ENCODE data around the gene INHBE. TPM values are rescaled to one million over a fixed set of nuclear protein-coding genes. Genes with fewer than 3 reads are reported as not detected.
A peak's percentile ranks its signal among the peaks of the same experiment; 100 is the strongest.

INHBE gene
- total RNA-seq, 1 donor from 2014 or later, result not detected

DNA sequence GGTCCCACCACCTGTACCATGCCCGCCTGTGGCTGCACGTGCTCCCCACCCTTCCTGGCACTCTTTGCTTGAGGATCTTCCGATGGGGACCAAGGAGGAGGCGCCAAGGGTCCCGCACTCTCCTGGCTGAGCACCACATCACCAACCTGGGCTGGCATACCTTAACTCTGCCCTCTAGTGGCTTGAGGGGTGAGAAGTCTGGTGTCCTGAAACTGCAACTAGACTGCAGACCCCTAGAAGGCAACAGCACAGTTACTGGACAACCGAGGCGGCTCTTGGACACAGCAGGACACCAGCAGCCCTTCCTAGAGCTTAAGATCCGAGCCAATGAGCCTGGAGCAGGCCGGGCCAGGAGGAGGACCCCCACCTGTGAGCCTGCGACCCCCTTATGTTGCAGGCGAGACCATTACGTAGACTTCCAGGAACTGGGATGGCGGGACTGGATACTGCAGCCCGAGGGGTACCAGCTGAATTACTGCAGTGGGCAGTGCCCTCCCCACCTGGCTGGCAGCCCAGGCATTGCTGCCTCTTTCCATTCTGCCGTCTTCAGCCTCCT lies 1.1 kb downstream of the INHBE start:
- DNase-seq, result no peak
- intact Hi-C loops (cut with micrococcal nuclease), result loop anchor here (5.0 kb wide), 1 partner anchor 154 kb away; no protein-coding TSS in a partner anchor
- Histone ChIP-seq H3K27ac (replicated peaks) (no peak overlapping the region), H3K27me3 (ENCODE audit: low read depth) (peaks cover 11% of the 10 kb centered on the region), H3K4me1 (peaks cover 47% of the 10 kb centered on the region), H3K9me3 (replicated peaks) (no peaks in the 10 kb centered on the region), H3K4me3 (no peak overlapping the region), H3K36me3 (no peaks in the 10 kb centered on the region)
- TF ChIP-seq, protein P1, sequence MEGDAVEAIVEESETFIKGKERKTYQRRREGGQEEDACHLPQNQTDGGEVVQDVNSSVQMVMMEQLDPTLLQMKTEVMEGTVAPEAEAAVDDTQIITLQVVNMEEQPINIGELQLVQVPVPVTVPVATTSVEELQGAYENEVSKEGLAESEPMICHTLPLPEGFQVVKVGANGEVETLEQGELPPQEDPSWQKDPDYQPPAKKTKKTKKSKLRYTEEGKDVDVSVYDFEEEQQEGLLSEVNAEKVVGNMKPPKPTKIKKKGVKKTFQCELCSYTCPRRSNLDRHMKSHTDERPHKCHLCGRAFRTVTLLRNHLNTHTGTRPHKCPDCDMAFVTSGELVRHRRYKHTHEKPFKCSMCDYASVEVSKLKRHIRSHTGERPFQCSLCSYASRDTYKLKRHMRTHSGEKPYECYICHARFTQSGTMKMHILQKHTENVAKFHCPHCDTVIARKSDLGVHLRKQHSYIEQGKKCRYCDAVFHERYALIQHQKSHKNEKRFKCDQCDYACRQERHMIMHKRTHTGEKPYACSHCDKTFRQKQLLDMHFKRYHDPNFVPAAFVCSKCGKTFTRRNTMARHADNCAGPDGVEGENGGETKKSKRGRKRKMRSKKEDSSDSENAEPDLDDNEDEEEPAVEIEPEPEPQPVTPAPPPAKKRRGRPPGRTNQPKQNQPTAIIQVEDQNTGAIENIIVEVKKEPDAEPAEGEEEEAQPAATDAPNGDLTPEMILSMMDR (IDR thresholded peaks at IDR 0.05; ENCODE audit: borderline replicate concordance), result peak; percentile 61

DNA sequence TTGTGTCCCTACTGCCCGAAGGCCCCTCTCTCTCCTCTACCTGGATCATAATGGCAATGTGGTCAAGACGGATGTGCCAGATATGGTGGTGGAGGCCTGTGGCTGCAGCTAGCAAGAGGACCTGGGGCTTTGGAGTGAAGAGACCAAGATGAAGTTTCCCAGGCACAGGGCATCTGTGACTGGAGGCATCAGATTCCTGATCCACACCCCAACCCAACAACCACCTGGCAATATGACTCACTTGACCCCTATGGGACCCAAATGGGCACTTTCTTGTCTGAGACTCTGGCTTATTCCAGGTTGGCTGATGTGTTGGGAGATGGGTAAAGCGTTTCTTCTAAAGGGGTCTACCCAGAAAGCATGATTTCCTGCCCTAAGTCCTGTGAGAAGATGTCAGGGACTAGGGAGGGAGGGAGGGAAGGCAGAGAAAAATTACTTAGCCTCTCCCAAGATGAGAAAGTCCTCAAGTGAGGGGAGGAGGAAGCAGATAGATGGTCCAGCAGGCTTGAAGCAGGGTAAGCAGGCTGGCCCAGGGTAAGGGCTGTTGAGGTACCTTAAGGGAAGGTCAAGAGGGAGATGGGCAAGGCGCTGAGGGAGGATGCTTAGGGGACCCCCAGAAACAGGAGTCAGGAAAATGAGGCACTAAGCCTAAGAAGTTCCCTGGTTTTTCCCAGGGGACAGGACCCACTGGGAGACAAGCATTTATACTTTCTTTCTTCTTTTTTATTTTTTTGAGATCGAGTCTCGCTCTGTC lies 1.8 kb downstream of the INHBE start:
- intact Hi-C loops (cut with micrococcal nuclease), result loop anchor here (5.0 kb wide), 1 partner anchor 155 kb away; no protein-coding TSS in a partner anchor
- no peak overlapping the region for H3K4me3 ChIP-seq
- H3K27ac ChIP-seq (replicated peaks), result no peak overlapping the region
- H3K27me3 ChIP-seq (ENCODE audit: low read depth), result peaks cover 16% of the 10 kb centered on the region
- H3K4me1 ChIP-seq, result peaks cover 49% of the 10 kb centered on the region
- no peak for DNase-seq
- no peaks in the 10 kb centered on the region for H3K36me3 ChIP-seq
- no peaks in the 10 kb centered on the region for H3K9me3 ChIP-seq (replicated peaks)
- TF ChIP-seq, protein P1 (IDR thresholded peaks at IDR 0.05; ENCODE audit: borderline replicate concordance), result no peak

DNA sequence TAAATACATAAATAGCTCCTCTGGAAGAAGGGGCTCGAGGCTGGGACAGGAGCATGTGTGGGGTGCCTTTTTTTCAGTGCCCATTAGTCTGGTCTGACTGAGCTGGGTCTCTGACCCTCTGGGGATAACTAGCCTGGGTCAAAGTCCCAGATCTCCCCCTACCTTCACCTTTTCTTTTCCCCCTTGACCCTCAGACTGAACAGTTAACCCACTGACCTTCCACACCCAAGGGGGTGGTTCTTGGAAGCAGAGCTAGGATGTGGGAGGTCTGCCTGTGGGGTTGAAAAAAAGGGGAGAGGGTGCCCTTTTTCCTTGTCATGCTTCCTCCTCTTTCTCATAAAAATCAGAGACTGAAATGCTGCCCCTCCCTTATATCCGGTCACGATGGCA lies 3.6 kb downstream of the INHBE start:
- intact Hi-C loops (cut with micrococcal nuclease), result loop anchor here (5.0 kb wide), 1 partner anchor 156 kb away; no protein-coding TSS in a partner anchor
- H3K9me3 ChIP-seq (replicated peaks), result no peaks in the 10 kb centered on the region
- DNase-seq, result no peak
- TF ChIP-seq, protein P1 (IDR thresholded peaks at IDR 0.05; ENCODE audit: borderline replicate concordance), result no peak
- peaks cover 44% of the 10 kb centered on the region for H3K4me1 ChIP-seq
- no peaks in the 10 kb centered on the region for H3K36me3 ChIP-seq
- peaks cover 16% of the 10 kb centered on the region for H3K27me3 ChIP-seq (ENCODE audit: low read depth)
- H3K4me3 ChIP-seq, result peak overlapping the region; percentile 80
- H3K27ac ChIP-seq (replicated peaks), result peak overlapping the region; percentile 88

DNA sequence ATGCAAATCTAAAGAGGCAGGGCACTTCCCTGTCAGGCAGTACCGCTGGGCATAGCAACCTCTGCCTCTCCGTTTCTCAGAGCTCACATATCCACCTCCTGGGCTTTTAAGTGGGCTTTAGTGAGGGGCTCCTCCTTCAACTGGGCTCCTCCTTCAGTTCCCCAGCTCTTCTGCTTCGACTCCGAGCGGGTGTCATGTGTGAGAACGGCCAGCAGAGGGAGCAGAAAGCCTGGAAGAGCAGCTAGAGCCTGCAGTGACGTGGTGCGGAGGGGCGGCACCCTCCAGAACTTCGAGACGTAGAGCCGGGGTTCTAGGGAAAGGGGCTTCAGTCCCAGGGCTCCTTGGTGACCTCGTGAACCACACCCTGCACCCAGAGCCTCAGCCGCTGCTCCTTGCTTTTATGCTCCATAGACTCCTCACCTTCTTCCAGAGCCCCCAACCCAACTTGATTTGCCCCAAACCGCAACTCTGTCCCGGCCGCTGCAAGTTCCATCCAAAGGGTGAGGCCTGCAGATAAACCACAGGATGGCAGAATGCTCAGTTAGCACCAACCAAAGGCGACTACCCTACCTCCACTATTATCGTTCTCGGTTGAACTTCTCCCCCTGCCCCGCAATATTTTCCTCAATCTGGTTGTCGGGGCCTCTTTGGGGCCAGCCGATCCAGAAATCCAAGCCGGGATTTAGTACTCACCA lies 4.1 kb downstream of the INHBE start:
- H3K9me3 ChIP-seq (replicated peaks), result no peaks in the 10 kb centered on the region
- peak overlapping the region; percentile 88 for H3K27ac ChIP-seq (replicated peaks)
- peak; percentile 93 for DNase-seq
- peaks cover 20% of the 10 kb centered on the region for H3K27me3 ChIP-seq (ENCODE audit: low read depth)
- peaks cover 44% of the 10 kb centered on the region for H3K4me1 ChIP-seq
- peak overlapping the region; percentile 80 for H3K4me3 ChIP-seq
- TF ChIP-seq, protein P1 (IDR thresholded peaks at IDR 0.05; ENCODE audit: borderline replicate concordance), result peak; percentile 97
- intact Hi-C loops (cut with micrococcal nuclease), result loop anchor here (5.0 kb wide), 1 partner anchor 157 kb away; no protein-coding TSS in a partner anchor
- H3K36me3 ChIP-seq, result no peaks in the 10 kb centered on the region

DNA sequence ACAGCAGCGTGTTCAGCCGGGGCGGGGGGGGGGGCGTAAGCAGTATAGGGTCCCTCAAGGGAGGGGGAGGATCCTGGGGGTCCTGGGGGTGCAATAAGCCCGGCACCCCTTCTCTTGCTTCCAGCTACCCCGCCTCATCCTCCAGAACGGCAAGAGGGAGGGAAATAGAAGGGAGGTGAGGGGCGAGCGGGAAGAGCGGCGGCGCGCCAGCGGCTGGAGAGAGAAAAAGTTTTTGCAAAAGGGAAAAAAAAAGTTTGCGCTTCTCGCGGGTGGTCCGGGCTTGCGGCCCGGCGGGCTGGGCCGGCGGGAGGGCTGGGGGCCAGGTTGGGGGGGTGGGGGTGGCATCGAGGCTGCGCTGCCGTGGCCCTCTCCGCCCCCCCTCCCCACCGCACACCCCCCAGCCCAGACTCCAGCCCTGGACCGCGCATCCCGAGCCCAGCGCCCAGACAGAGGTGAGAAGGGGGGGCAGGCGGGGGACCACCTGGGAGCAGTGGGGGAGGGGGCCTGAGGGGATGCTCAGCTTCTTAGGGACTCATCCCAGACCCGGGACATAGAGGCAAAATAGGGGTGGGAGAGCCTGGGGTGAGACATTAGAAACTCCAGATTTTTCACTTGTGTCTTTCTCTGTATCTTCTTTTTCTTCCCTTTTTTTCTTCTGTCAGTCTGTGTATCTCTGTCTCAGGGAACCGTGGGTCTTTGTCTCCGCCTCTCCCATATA lies 4.8 kb downstream of the INHBE start, which contains the start of gene GLI1:
TSS of gene GLI1 (plus strand) at position 36 of the 718 bp plus-strand sequence. CDS start 3,907 bp downstream, outside the sequence.
- intact Hi-C loops (cut with micrococcal nuclease), result loop anchor here (5.0 kb wide), 1 partner anchor 158 kb away; no protein-coding TSS in a partner anchor
- Histone ChIP-seq H3K9me3 (replicated peaks) (no peaks in the 10 kb centered on the region), H3K27me3 (ENCODE audit: low read depth) (peaks cover 20% of the 10 kb centered on the region), H3K4me3 (peak within 1 kb of the TSS; percentile 80), H3K36me3 (no peaks in the 10 kb centered on the region), H3K4me1 (peaks cover 44% of the 10 kb centered on the region), H3K27ac (replicated peaks) (peak within 1 kb of the TSS; percentile 88)
- TF ChIP-seq, protein P1 (IDR thresholded peaks at IDR 0.05; ENCODE audit: borderline replicate concordance), result no peak
- DNase-seq, result no peak

Measured in left ventricle myocardium inferior (tissue), 1 donor.